ENCODE measurements around the gene CRELD2.

The CRELD2 gene

GRCh38 chr22:49927483-49928184, 9.2 kb downstream of the CRELD2 start:
- DNase-seq (ENCODE audit: insufficient read length, low spot score) (no peak), FAIRE-seq (no peak)
- TF ChIP-seq TAF1 (IDR thresholded peaks at IDR 0.05; ENCODE audit: low read depth, low read length), result no peak
- TF ChIP-seq POLR2AphosphoS5 (IDR thresholded peaks at IDR 0.05; ENCODE audit: low read depth, low read length), result no peak
- TF ChIP-seq POU2F2 (IDR thresholded peaks at IDR 0.05; ENCODE audit: low read depth, low read length), result no peak

DNA sequence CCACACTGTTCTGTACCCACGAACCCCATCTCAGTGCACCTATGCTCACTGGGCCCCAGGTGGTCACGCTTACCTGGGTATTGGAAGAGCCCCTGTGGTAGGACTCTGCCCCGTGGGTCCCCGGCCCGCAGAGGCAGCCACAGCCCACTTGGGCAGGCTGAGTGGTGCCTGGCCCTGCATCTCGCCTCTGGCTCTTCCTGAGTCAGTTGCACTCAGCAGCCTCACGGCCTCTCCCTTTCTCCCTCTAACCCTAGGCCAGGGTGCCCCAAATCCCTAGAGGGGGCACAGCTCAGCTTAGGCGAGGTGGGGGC, 9.7 kb downstream of the CRELD2 start:
- FAIRE-seq (no peak), DNase-seq (ENCODE audit: insufficient read length, low spot score) (no peak)
- TF ChIP-seq POU2F2 (IDR thresholded peaks at IDR 0.05; ENCODE audit: low read depth, low read length) (no peak), PAX5 (IDR thresholded peaks at IDR 0.05; ENCODE audit: insufficient read depth, low read length, severe bottlenecking) (no peak), POLR2A (IDR thresholded peaks at IDR 0.05; ENCODE audit: low read depth, low read length) (no peak; the same call in 1 of the 2 replicates), SPI1 (IDR thresholded peaks at IDR 0.05; ENCODE audit: low read depth, low read length) (no peak), POLR2AphosphoS5 (IDR thresholded peaks at IDR 0.05; ENCODE audit: low read depth, low read length) (no peak), TAF1 (IDR thresholded peaks at IDR 0.05; ENCODE audit: low read depth, low read length) (no peak)

GRCh38 chr22:49928555-49929210, 10.2 kb downstream of the CRELD2 start:
- TF ChIP-seq PAX5 (IDR thresholded peaks at IDR 0.05; ENCODE audit: insufficient read depth, low read length, severe bottlenecking) (no peak), TAF1 (IDR thresholded peaks at IDR 0.05; ENCODE audit: low read depth, low read length) (no peak), POLR2A (IDR thresholded peaks at IDR 0.05; ENCODE audit: low read depth, low read length) (no peak), POLR2AphosphoS5 (IDR thresholded peaks at IDR 0.05; ENCODE audit: low read depth, low read length) (no peak), POU2F2 (IDR thresholded peaks at IDR 0.05; ENCODE audit: low read depth, low read length) (no peak), SPI1 (IDR thresholded peaks at IDR 0.05; ENCODE audit: low read depth, low read length) (no peak)
- DNase-seq (ENCODE audit: insufficient read length, low spot score) (no peak), FAIRE-seq (no peak)

DNA sequence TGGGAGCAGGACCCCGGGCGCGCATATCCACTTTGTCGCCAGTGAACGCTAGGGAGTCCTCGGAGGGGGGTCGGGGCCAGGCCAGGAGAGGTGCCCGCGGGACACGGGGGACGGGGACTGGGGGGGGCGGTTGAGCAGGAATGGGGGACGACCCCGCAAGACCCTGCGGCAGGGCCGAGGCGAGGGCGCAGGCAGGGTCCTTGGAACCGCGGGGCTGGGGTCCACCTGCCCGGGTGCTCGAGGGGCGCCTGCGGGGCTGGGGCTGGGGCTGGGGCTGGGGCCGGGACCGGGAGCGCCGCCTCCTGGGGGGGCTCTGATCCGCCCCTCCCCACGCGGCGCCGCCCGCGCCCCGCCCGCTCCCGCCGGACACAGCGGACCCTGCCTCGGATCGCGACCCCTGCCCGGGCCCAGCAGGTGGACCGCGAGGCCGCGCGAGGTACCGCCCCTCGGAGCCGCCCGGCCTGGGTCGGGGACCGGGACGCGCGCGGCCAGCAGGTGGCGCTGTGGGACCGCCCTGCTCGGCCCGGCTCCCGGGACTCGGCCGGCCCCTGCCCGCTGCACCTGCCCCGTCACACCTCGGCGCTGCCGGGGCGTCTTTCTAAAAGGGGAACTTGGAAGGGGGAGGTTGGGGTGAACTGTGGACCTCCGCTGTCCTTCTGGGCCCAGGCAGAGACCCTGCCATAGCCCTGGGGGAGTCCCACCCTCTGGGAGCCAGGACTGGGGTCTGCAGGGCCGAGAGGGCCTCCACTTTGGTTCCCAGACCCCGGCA, 11.0 kb downstream of the CRELD2 start:
- FAIRE-seq, result peak; percentile 78
- TF ChIP-seq POLR2A (IDR thresholded peaks at IDR 0.05; ENCODE audit: low read depth, low read length) (no peak), PAX5 (IDR thresholded peaks at IDR 0.05; ENCODE audit: insufficient read depth, low read length, severe bottlenecking) (peak; percentile 72), SPI1 (IDR thresholded peaks at IDR 0.05; ENCODE audit: low read depth, low read length) (peak; percentile 46)
- DNase-seq (ENCODE audit: insufficient read length, low spot score), result peak; percentile 84

GRCh38 chr22:49929994-49930575, 11.7 kb downstream of the CRELD2 start:
- DNase-seq (ENCODE audit: insufficient read length, low spot score) (no peak), FAIRE-seq (no peak)
- TF ChIP-seq POLR2AphosphoS5 (IDR thresholded peaks at IDR 0.05; ENCODE audit: low read depth, low read length), result no peak

GRCh38 chr22:49930596-49931412, 12.4 kb downstream of the CRELD2 start:
- FAIRE-seq (peak; percentile 93), DNase-seq (ENCODE audit: insufficient read length, low spot score) (no peak)
- peak; percentile 75 for TF ChIP-seq SPI1 (IDR thresholded peaks at IDR 0.05; ENCODE audit: low read depth, low read length)
- TF ChIP-seq POU2F2 (IDR thresholded peaks at IDR 0.05; ENCODE audit: low read depth, low read length), result no peak
- TF ChIP-seq POLR2AphosphoS5 (IDR thresholded peaks at IDR 0.05; ENCODE audit: low read depth, low read length), result no peak
- no peak for TF ChIP-seq PAX5 (IDR thresholded peaks at IDR 0.05; ENCODE audit: insufficient read depth, low read length, severe bottlenecking)
- no peak for TF ChIP-seq TAF1 (IDR thresholded peaks at IDR 0.05; ENCODE audit: low read depth, low read length)

- no peak for TF ChIP-seq POU2F2 (IDR thresholded peaks at IDR 0.05; ENCODE audit: low read depth, low read length)
- no peak for TF ChIP-seq TAF1 (IDR thresholded peaks at IDR 0.05; ENCODE audit: low read depth, low read length)
- no peak for TF ChIP-seq POLR2A (IDR thresholded peaks at IDR 0.05; ENCODE audit: low read depth, low read length)
- no peak for TF ChIP-seq PAX5 (IDR thresholded peaks at IDR 0.05; ENCODE audit: insufficient read depth, low read length, severe bottlenecking)
- no peak for TF ChIP-seq POLR2AphosphoS5 (IDR thresholded peaks at IDR 0.05; ENCODE audit: low read depth, low read length)
- no peak for TF ChIP-seq SPI1 (IDR thresholded peaks at IDR 0.05; ENCODE audit: low read depth, low read length)
- no peak for DNase-seq (ENCODE audit: insufficient read length, low spot score)
Measured at GRCh38 chr22:49933236-49934159, 15.1 kb downstream of the CRELD2 start.

DNA sequence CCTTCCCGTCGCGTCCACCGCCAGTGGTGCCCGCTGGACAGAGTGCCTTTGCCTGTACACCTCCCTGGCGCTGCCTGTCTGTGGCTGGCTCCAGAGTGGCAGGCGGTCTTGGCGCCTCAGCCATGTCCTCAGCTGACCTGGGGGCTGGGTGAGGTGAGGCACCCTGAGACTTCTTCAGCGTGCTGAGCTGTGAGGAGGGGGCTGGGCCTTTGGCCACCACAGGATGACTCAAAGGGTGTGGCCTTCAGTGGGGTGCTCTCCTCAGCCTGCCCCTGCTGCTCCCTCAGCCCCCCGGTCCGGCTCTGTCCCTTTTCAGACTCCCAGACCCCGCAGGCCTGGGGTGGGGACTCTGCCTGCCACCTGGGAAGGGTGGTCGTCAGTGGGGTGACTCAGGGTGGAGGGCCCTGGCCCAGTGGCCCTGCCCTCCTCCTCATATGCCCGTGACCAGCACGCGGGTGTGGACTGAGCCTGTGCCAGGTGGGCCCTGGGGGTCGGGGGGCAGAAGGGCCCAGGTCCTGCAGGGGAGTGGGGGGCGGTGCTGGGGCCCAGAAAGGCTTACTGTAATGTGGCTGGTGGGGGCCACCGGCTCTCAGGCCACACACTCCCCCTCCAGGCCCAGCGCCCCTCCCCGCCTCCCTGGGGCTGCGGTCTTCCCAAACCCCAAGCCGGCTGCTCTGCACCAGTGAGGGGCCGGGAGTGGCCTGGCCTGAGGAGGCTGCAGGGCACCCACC, 15.9 kb downstream of the CRELD2 start:
- no peak for TF ChIP-seq POLR2AphosphoS5 (IDR thresholded peaks at IDR 0.05; ENCODE audit: low read depth, low read length)
- peak; percentile 63 for FAIRE-seq
- no peak for DNase-seq (ENCODE audit: insufficient read length, low spot score)

More at GRCh38 chr22:49933236-49934159, 15.1 kb downstream of the CRELD2 start:
- FAIRE-seq, result peak; percentile 40

Measured in GM12891 (cell line).